Testis (tissue), 2 donors: ENCODE measurements around the gene MAOA.
"Not testable (repeated sequence)": the region's sequence is repeated elsewhere in the genome, so short reads cannot be mapped to it uniquely, and the experiment has no call there.

Source experiments
- CTCF ChIP-seq, 3 experiments: fragments of 450-650 bp in 2 of 3; fragments of 200-600 bp in 1 of 3; sonication (generic) in 1 of 3; IDR thresholded peaks; one replicate each; pipeline ENCODE4 v1.5.1; 2016 to 2019; ENCODE audit warnings: antibody characterized with exemption in 3 of 3, mild to moderate bottlenecking in 2 of 3, moderate library complexity in 1 of 3
- POLR2A ChIP-seq: fragments of 450-650 bp; IDR thresholded peaks from one replicate; pipeline ENCODE4 v1.6.1; 2017; ENCODE audit warnings: antibody characterized with exemption, mild to moderate bottlenecking, moderate library complexity

- not testable (repeated sequence) for TF ChIP-seq CTCF (IDR thresholded peaks at IDR 0.05); POLR2A
Observed at GRCh38 chrX:43619861-43620260, 36.2 kb upstream of the MAOA start.
